ENCODE data around the gene CCDC122.

CCDC122 gene

GRCh38 chr13:43805071-43805468 is 74.5 kb downstream of the CCDC122 start:
- TF ChIP-seq EZH2 (IDR thresholded peaks at IDR 0.05; ENCODE audit: borderline replicate concordance, low read length), result no peak
- TF ChIP-seq, protein P1, sequence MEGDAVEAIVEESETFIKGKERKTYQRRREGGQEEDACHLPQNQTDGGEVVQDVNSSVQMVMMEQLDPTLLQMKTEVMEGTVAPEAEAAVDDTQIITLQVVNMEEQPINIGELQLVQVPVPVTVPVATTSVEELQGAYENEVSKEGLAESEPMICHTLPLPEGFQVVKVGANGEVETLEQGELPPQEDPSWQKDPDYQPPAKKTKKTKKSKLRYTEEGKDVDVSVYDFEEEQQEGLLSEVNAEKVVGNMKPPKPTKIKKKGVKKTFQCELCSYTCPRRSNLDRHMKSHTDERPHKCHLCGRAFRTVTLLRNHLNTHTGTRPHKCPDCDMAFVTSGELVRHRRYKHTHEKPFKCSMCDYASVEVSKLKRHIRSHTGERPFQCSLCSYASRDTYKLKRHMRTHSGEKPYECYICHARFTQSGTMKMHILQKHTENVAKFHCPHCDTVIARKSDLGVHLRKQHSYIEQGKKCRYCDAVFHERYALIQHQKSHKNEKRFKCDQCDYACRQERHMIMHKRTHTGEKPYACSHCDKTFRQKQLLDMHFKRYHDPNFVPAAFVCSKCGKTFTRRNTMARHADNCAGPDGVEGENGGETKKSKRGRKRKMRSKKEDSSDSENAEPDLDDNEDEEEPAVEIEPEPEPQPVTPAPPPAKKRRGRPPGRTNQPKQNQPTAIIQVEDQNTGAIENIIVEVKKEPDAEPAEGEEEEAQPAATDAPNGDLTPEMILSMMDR (IDR thresholded peaks at IDR 0.05; ENCODE audit: low read length), result no peak
- Histone ChIP-seq H4K20me1 (ENCODE audit: insufficient read depth, low read length) (no peaks in the 10 kb centered on the region), H3K79me2 (ENCODE audit: insufficient read depth, low read length) (no peaks in the 10 kb centered on the region), H3K4me2 (ENCODE audit: low read length) (no peak overlapping the region), H3F3A (ENCODE audit: insufficient read depth, low read length) (no peaks in the 10 kb centered on the region), H3K4me1 (ENCODE audit: insufficient read depth, low read length, severe bottlenecking) (no peaks in the 10 kb centered on the region), H3K36me3 (ENCODE audit: insufficient read depth, low read length) (no peaks in the 10 kb centered on the region), H2AFZ (ENCODE audit: low read length) (no peak overlapping the region), H3K27ac (ENCODE audit: low read depth, low read length, poor library complexity, severe bottlenecking) (no peak overlapping the region), H3K9me3 (ENCODE audit: low read length) (no peaks in the 10 kb centered on the region), H3K9ac (ENCODE audit: low read length) (no peak overlapping the region), H3K4me3 (ENCODE audit: low read depth, low read length, poor library complexity, severe bottlenecking) (no peak overlapping the region), H3K27me3 (ENCODE audit: insufficient read depth, low read length) (no peaks in the 10 kb centered on the region), H3K9me2 (ENCODE audit: low read depth, low read length) (no peaks in the 10 kb centered on the region)

DNA sequence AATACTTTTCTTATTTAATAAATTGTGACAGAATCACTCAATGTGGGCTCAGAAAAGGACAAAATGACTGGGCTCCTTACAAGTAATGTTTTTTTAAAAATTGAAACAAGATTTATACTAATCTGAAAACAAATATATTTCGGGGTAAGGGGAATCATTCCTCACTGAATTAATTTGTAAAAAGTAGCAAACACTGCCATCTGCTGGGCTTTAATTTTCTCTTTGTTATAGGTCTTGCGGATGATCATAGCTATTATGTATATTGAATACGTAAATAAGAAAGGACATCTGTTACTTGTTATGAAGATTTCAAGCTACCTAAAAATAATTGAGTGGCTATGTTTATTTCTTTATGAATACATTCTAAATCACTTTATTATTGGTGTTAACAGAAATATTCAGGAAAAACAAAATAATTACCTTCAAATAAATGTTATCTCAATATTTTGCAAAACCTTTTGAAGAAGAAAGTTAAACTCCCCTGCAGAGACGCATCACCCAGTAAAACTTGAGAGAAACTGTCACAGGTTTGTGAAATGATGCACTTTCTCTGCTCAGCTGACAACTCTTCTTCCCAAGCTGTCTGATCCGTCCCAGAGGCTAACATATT is 75.0 kb downstream of the CCDC122 start:
- Histone ChIP-seq H3K27me3 (ENCODE audit: insufficient read depth, low read length) (no peaks in the 10 kb centered on the region), H3K9ac (ENCODE audit: low read length) (no peak overlapping the region), H2AFZ (ENCODE audit: low read length) (no peak overlapping the region), H3K79me2 (ENCODE audit: insufficient read depth, low read length) (no peaks in the 10 kb centered on the region), H3K4me2 (ENCODE audit: low read length) (no peak overlapping the region), H4K20me1 (ENCODE audit: insufficient read depth, low read length) (no peaks in the 10 kb centered on the region), H3K9me2 (ENCODE audit: low read depth, low read length) (no peaks in the 10 kb centered on the region), H3K4me3 (ENCODE audit: low read depth, low read length, poor library complexity, severe bottlenecking) (no peak overlapping the region), H3K4me1 (ENCODE audit: insufficient read depth, low read length, severe bottlenecking) (no peaks in the 10 kb centered on the region), H3F3A (ENCODE audit: insufficient read depth, low read length) (no peaks in the 10 kb centered on the region), H3K27ac (ENCODE audit: low read depth, low read length, poor library complexity, severe bottlenecking) (no peak overlapping the region), H3K36me3 (ENCODE audit: insufficient read depth, low read length) (no peaks in the 10 kb centered on the region), H3K9me3 (ENCODE audit: low read length) (no peaks in the 10 kb centered on the region)
- no peak for TF ChIP-seq EZH2 (IDR thresholded peaks at IDR 0.05; ENCODE audit: borderline replicate concordance, low read length)
- TF ChIP-seq, protein P1 (IDR thresholded peaks at IDR 0.05; ENCODE audit: low read length), result peak; percentile 60

- Histone ChIP-seq H3K27ac (ENCODE audit: low read depth, low read length, poor library complexity, severe bottlenecking) (no peak overlapping the region), H3K4me2 (ENCODE audit: low read length) (no peak overlapping the region), H2AFZ (ENCODE audit: low read length) (no peak overlapping the region), H3K9me2 (ENCODE audit: low read depth, low read length) (no peaks in the 10 kb centered on the region), H3F3A (ENCODE audit: insufficient read depth, low read length) (no peaks in the 10 kb centered on the region), H4K20me1 (ENCODE audit: insufficient read depth, low read length) (no peaks in the 10 kb centered on the region), H3K9ac (ENCODE audit: low read length) (no peak overlapping the region), H3K4me1 (ENCODE audit: insufficient read depth, low read length, severe bottlenecking) (no peaks in the 10 kb centered on the region), H3K27me3 (ENCODE audit: insufficient read depth, low read length) (no peaks in the 10 kb centered on the region), H3K36me3 (ENCODE audit: insufficient read depth, low read length) (no peaks in the 10 kb centered on the region), H3K4me3 (ENCODE audit: low read depth, low read length, poor library complexity, severe bottlenecking) (no peak overlapping the region), H3K9me3 (ENCODE audit: low read length) (no peaks in the 10 kb centered on the region), H3K79me2 (ENCODE audit: insufficient read depth, low read length) (no peaks in the 10 kb centered on the region)
- TF ChIP-seq EZH2 (IDR thresholded peaks at IDR 0.05; ENCODE audit: borderline replicate concordance, low read length), result no peak
- TF ChIP-seq, protein P1 (IDR thresholded peaks at IDR 0.05; ENCODE audit: low read length), result no peak
Observed at GRCh38 chr13:43802511-43802910, 77.0 kb downstream of the CCDC122 start.

Measured in OCI-LY1 (cell line).